LHCN-M2 (cell line): ENCODE measurements around the gene E4F1. TPM values are rescaled to one million over a fixed set of nuclear protein-coding genes. Genes with fewer than 3 reads are reported as not detected.
A peak's percentile ranks its signal among the peaks of the same experiment; 100 is the strongest.

ENCODE experiments used
- DNase-seq: peaks from one replicate; pipeline ENCODE4 v3.0.0-alpha.2; 2012; ENCODE audit warnings: low read depth
- total RNA-seq: library from RNA; depleted of rRNA; stranded (reverse); fragments of >200 nt; gene quantifications from 2 replicates; pipeline ENCODE4 v1.2.3, GENCODE V29; 2014

E4F1 gene
- total RNA-seq, 1 experiment from 2014 or later, result 34.0 TPM

- no peak for DNase-seq
Measured at GRCh38 chr16:2206780-2207433, 16.5 kb upstream of the E4F1 start.

GRCh38 chr16:2207872-2208271, 15.5 kb upstream of the E4F1 start:
- no peak for DNase-seq

- DNase-seq, result no peak
Measured at GRCh38 chr16:2208308-2208707, 15.1 kb upstream of the E4F1 start.

- DNase-seq, result no peak
Measured at GRCh38 chr16:2208772-2209171, 14.6 kb upstream of the E4F1 start.

- no peak for DNase-seq
Measured at GRCh38 chr16:2209258-2210008, 14.0 kb upstream of the E4F1 start.

GRCh38 chr16:2210009-2210332, 13.4 kb upstream of the E4F1 start:
- DNase-seq, result no peak

- peak; percentile 60 for DNase-seq
Measured at GRCh38 chr16:2210386-2211365, 12.7 kb upstream of the E4F1 start, which contains the start of gene BRICD5. Gene BRICD5 (minus strand): TSS chr16:2210863. CDS start chr16:2210833, 30 bp downstream.

- DNase-seq, result no peak
Measured at GRCh38 chr16:2211923-2212347, 11.5 kb upstream of the E4F1 start.

- no peak for DNase-seq
Measured at GRCh38 chr16:2212362-2213324, 10.7 kb upstream of the E4F1 start.

- DNase-seq, result no peak
Measured at GRCh38 chr16:2213817-2214718, 9.3 kb upstream of the E4F1 start.

GRCh38 chr16:2214719-2214968, 8.7 kb upstream of the E4F1 start, which contains the start of gene PGP:
Gene PGP (minus strand): TSS chr16:2214840. CDS start chr16:2214777, 63 bp downstream.
- DNase-seq, result no peak

GRCh38 chr16:2216330-2216729, 7.1 kb upstream of the E4F1 start:
- no peak for DNase-seq

GRCh38 chr16:2223942-2224486, 623 bp downstream of the E4F1 start:
- no peak for DNase-seq

GRCh38 chr16:2226245-2226793, 2.9 kb downstream of the E4F1 start:
- peak; percentile 44 for DNase-seq

GRCh38 chr16:2226918-2227317, 3.5 kb downstream of the E4F1 start:
- DNase-seq, result no peak

- DNase-seq, result no peak
Measured at GRCh38 chr16:2228161-2228824, 4.9 kb downstream of the E4F1 start.

- DNase-seq, result no peak
Measured at GRCh38 chr16:2229091-2229490, 5.7 kb downstream of the E4F1 start.

GRCh38 chr16:2229632-2230250, 6.3 kb downstream of the E4F1 start:
- no peak for DNase-seq
